DND-41 (cell line): ENCODE measurements around the gene SOX21.

Experiments
- ATAC-seq: fragments of 200-7000 bp; cut with Tn5 transposase; 3 replicates; pipeline ENCODE4 v1.9.1; 2021; ENCODE audit warnings: low read depth; ENCODE audit not compliant: insufficient read depth
- DNase-seq: peaks from one replicate; pipeline ENCODE4 v3.0.0-alpha.2; 2020
- H2AFZ ChIP-seq: 2 replicates; pipeline ENCODE4 v1.6.0; 2012; ENCODE audit warnings: low read depth, low read length
- H3K27ac ChIP-seq: 2 replicates; pipeline ENCODE4 v1.5.1; 2012; ENCODE audit warnings: low read length, inconsistent platforms
- H3K27me3 ChIP-seq: fragments of 200-600 bp; sonication (generic); 2 replicates; pipeline ENCODE4 v1.6.0; 2012; ENCODE audit warnings: low read length, mild to moderate bottlenecking, inconsistent platforms; ENCODE audit not compliant: insufficient read depth, poor library complexity
- H3K36me3 ChIP-seq: 2 replicates; pipeline ENCODE4 v1.5.1; 2012; ENCODE audit warnings: low read length, inconsistent platforms; ENCODE audit not compliant: insufficient read depth
- H3K4me1 ChIP-seq: 2 replicates; pipeline ENCODE4 v1.5.1; 2012; ENCODE audit warnings: mild to moderate bottlenecking, low read length; ENCODE audit not compliant: insufficient read depth
- H3K4me2 ChIP-seq: 2 replicates; pipeline ENCODE4 v1.6.0; 2012; ENCODE audit warnings: mild to moderate bottlenecking, moderate library complexity, low read length, inconsistent platforms; ENCODE audit not compliant: insufficient read depth
- H3K4me3 ChIP-seq, 2 experiments: fragments of 200-600 bp in 1 of 2; shearing (Covaris generic) in 1 of 2; 2 replicates each; pipeline ENCODE4 v1.5.1; 2012 to 2016; ENCODE audit warnings: inconsistent platforms in 2 of 2, low read length in 2 of 2, mild to moderate bottlenecking in 2 of 2, low read depth in 1 of 2, moderate library complexity in 1 of 2
- H3K79me2 ChIP-seq: 2 replicates; pipeline ENCODE4 v1.6.0; 2012; ENCODE audit warnings: low read length, inconsistent platforms; ENCODE audit not compliant: insufficient read depth
- H3K9ac ChIP-seq: 2 replicates; pipeline ENCODE4 v1.6.0; 2012; ENCODE audit warnings: low read depth, mild to moderate bottlenecking, inconsistent platforms, low read length, moderate library complexity
- H3K9me3 ChIP-seq: 2 replicates; pipeline ENCODE4 v1.5.1; 2012; ENCODE audit warnings: low read length, moderate library complexity, mild to moderate bottlenecking, inconsistent platforms; ENCODE audit not compliant: insufficient read depth, severe bottlenecking
- H4K20me1 ChIP-seq: 2 replicates; pipeline ENCODE4 v1.6.0; 2012; ENCODE audit warnings: low read length; ENCODE audit not compliant: insufficient read depth
- EZH2 ChIP-seq: IDR thresholded peaks from 3 replicates; pipeline ENCODE4 v1.6.1; 2012; ENCODE audit warnings: borderline replicate concordance, low read depth, mild to moderate bottlenecking, moderate library complexity, low read length, inconsistent platforms; ENCODE audit not compliant: severe bottlenecking
- TF ChIP-seq, protein P1 (sequence below): IDR thresholded peaks from 2 replicates; pipeline ENCODE4 v1.5.1; 2012; ENCODE audit warnings: borderline replicate concordance, low read length, moderate library complexity, mild to moderate bottlenecking; ENCODE audit not compliant: poor library complexity, severe bottlenecking; ENCODE audit errors: extremely low read depth

The SOX21 gene

GRCh38 chr13:94677799-94678198, 34.5 kb downstream of the SOX21 start:
- no peaks in the 10 kb centered on the region for H3K4me1 ChIP-seq
- no peak overlapping the region for H3K4me3 ChIP-seq
- no peaks in the 10 kb centered on the region for H3K9me3 ChIP-seq
- no peak overlapping the region for H3K27ac ChIP-seq
- DNase-seq: no peak
- no peak overlapping the region for H2AFZ ChIP-seq
- no peaks in the 10 kb centered on the region for H3K36me3 ChIP-seq
- H3K27me3 ChIP-seq: peaks cover 2% of the 10 kb centered on the region
- H3K4me2 ChIP-seq: no peak overlapping the region
- ATAC-seq: no peak
- H3K9ac ChIP-seq: no peak overlapping the region
- H4K20me1 ChIP-seq: no peaks in the 10 kb centered on the region
- TF ChIP-seq, protein P1, sequence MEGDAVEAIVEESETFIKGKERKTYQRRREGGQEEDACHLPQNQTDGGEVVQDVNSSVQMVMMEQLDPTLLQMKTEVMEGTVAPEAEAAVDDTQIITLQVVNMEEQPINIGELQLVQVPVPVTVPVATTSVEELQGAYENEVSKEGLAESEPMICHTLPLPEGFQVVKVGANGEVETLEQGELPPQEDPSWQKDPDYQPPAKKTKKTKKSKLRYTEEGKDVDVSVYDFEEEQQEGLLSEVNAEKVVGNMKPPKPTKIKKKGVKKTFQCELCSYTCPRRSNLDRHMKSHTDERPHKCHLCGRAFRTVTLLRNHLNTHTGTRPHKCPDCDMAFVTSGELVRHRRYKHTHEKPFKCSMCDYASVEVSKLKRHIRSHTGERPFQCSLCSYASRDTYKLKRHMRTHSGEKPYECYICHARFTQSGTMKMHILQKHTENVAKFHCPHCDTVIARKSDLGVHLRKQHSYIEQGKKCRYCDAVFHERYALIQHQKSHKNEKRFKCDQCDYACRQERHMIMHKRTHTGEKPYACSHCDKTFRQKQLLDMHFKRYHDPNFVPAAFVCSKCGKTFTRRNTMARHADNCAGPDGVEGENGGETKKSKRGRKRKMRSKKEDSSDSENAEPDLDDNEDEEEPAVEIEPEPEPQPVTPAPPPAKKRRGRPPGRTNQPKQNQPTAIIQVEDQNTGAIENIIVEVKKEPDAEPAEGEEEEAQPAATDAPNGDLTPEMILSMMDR: no peak
- TF ChIP-seq EZH2: no peak
- no peaks in the 10 kb centered on the region for H3K79me2 ChIP-seq

GRCh38 chr13:94674609-94675348, 37.6 kb downstream of the SOX21 start:
- no peaks in the 10 kb centered on the region for H3K9me3 ChIP-seq
- H3K36me3 ChIP-seq: no peaks in the 10 kb centered on the region
- H4K20me1 ChIP-seq: no peaks in the 10 kb centered on the region
- TF ChIP-seq, protein P1: peak; percentile 74
- no peak for TF ChIP-seq EZH2
- no peak overlapping the region for H3K4me3 ChIP-seq
- H3K4me1 ChIP-seq: no peaks in the 10 kb centered on the region
- no peak overlapping the region for H2AFZ ChIP-seq
- no peak overlapping the region for H3K4me2 ChIP-seq
- H3K27me3 ChIP-seq: peaks cover 2% of the 10 kb centered on the region
- H3K27ac ChIP-seq: no peak overlapping the region
- ATAC-seq: peak; percentile 87
- DNase-seq: peak; percentile 62
- H3K79me2 ChIP-seq: no peaks in the 10 kb centered on the region
- H3K9ac ChIP-seq: no peak overlapping the region

GRCh38 chr13:94673851-94674250, 38.5 kb downstream of the SOX21 start:
- Histone ChIP-seq H3K36me3 (no peaks in the 10 kb centered on the region), H3K9me3 (no peaks in the 10 kb centered on the region), H3K4me1 (no peaks in the 10 kb centered on the region), H3K79me2 (no peaks in the 10 kb centered on the region), H2AFZ (no peak overlapping the region), H3K4me2 (no peak overlapping the region), H3K27me3 (peaks cover 2% of the 10 kb centered on the region), H3K9ac (no peak overlapping the region), H3K27ac (no peak overlapping the region), H4K20me1 (no peaks in the 10 kb centered on the region), H3K4me3 (no peak overlapping the region)
- ATAC-seq: no peak
- DNase-seq: no peak
- no peak for TF ChIP-seq EZH2
- TF ChIP-seq, protein P1: no peak

- Histone ChIP-seq H4K20me1 (no peaks in the 10 kb centered on the region), H3K9ac (no peak overlapping the region), H3K27ac (no peak overlapping the region), H3K36me3 (no peaks in the 10 kb centered on the region), H3K9me3 (no peaks in the 10 kb centered on the region), H3K4me1 (no peaks in the 10 kb centered on the region), H3K27me3 (peaks cover under 1% of the 10 kb centered on the region), H3K79me2 (no peaks in the 10 kb centered on the region), H2AFZ (no peak overlapping the region), H3K4me2 (no peak overlapping the region), H3K4me3 (no peak overlapping the region)
- DNase-seq (no peak), ATAC-seq (no peak)
- TF ChIP-seq EZH2: no peak
- TF ChIP-seq, protein P1: no peak
These were observed 39.9 kb downstream of the SOX21 start for GRCh38 chr13:94672400-94672799.
